Mesothelial cell of epicardium (in vitro differentiated cells): Measurements from ENCODE around the gene CD44. TPM values are rescaled to one million over a fixed set of nuclear protein-coding genes. Genes with fewer than 3 reads are reported as not detected.

Experiments used
- DNase-seq, 2 experiments: peaks; one replicate each; pipeline ENCODE4 v3.0.0; 2021; ENCODE audit warnings: low spot score in 2 of 2; ENCODE audit not compliant: unreplicated experiment in 2 of 2
- H3K27ac Mint-ChIP-seq: 2 replicates; pipeline ENCODE4 v1.8.0; 2021; ENCODE audit warnings: mixed read lengths
- H3K27me3 Mint-ChIP-seq: 2 replicates; pipeline ENCODE4 v1.8.0; 2021; ENCODE audit warnings: low read depth, mixed read lengths
- H3K36me3 Mint-ChIP-seq: 2 replicates; pipeline ENCODE4 v1.8.0; 2021; ENCODE audit warnings: mixed read lengths
- H3K4me1 Mint-ChIP-seq: 2 replicates; pipeline ENCODE4 v1.8.0; 2021; ENCODE audit warnings: mixed read lengths
- H3K4me3 Mint-ChIP-seq: 2 replicates; pipeline ENCODE4 v1.8.0; 2021; ENCODE audit warnings: mild to moderate bottlenecking, moderate library complexity, mixed read lengths
- H3K9me3 Mint-ChIP-seq: 2 replicates; pipeline ENCODE4 v1.8.0; 2021; ENCODE audit warnings: mixed read lengths
- total RNA-seq: library from RNA; stranded (reverse); gene quantifications from 3 replicates; pipeline ENCODE4 v1.2.1, GENCODE V29; 2021
- TF ChIP-seq, protein P1 (sequence below): fragments of 200-600 bp; sonication (generic); IDR thresholded peaks from one replicate; pipeline ENCODE4 v1.5.0; 2021; ENCODE audit warnings: antibody characterized with exemption; ENCODE audit not compliant: unreplicated experiment

CD44 gene
- total RNA-seq, 1 donor from 2014 or later, result 1.9 TPM

DNA sequence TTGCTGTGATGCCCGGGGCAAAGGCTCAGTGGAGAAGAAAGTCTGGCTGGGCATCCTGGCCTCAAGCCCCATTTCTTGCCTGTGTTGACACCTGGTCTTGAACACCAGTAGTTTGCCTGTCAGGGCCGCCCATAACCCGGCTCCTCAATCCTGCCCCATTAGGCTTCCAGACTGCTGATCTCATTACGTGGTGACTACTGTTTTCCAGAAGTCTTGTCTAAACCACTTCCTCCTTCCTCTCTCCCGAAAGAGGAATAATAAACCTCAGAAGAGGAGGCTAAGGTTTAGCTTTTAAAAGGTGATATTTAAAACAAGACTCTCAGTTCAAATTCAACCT lies 97.7 kb downstream of the CD44 start:
- DNase-seq, result no peak
- H3K9me3 Mint-ChIP-seq, result peaks cover 16% of the 10 kb centered on the region
- H3K4me3 Mint-ChIP-seq, result no peak overlapping the region
- H3K27me3 Mint-ChIP-seq, result peaks cover 14% of the 10 kb centered on the region
- TF ChIP-seq, protein P1, sequence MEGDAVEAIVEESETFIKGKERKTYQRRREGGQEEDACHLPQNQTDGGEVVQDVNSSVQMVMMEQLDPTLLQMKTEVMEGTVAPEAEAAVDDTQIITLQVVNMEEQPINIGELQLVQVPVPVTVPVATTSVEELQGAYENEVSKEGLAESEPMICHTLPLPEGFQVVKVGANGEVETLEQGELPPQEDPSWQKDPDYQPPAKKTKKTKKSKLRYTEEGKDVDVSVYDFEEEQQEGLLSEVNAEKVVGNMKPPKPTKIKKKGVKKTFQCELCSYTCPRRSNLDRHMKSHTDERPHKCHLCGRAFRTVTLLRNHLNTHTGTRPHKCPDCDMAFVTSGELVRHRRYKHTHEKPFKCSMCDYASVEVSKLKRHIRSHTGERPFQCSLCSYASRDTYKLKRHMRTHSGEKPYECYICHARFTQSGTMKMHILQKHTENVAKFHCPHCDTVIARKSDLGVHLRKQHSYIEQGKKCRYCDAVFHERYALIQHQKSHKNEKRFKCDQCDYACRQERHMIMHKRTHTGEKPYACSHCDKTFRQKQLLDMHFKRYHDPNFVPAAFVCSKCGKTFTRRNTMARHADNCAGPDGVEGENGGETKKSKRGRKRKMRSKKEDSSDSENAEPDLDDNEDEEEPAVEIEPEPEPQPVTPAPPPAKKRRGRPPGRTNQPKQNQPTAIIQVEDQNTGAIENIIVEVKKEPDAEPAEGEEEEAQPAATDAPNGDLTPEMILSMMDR, result no peak
- H3K36me3 Mint-ChIP-seq, result peaks cover 2% of the 10 kb centered on the region
- peaks cover 5% of the 10 kb centered on the region for H3K4me1 Mint-ChIP-seq
- H3K27ac Mint-ChIP-seq, result no peak overlapping the region

DNA sequence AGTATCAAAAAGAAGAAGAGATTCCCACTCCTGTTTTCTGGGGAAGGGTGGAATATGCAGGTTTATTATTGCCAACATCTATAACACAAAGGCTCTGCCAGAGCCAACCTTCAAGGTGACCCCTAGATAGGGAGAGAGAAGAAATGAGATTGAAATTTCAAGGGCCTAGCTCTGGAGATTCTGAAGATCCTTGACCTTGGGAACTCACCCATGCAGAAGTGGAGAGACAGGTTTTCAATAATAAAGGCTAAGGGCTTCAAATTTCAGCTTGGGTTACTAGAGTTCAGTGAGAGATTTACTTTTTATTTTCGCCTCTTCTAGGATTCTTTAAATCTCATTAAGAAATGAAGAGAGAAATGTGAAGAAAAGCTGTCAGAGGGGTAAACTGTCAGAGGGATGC lies 98.4 kb downstream of the CD44 start:
- no peak overlapping the region for H3K4me3 Mint-ChIP-seq
- no peak overlapping the region for H3K27ac Mint-ChIP-seq
- H3K27me3 Mint-ChIP-seq, result peaks cover 16% of the 10 kb centered on the region
- TF ChIP-seq, protein P1, result no peak
- DNase-seq, result no peak
- peaks cover 2% of the 10 kb centered on the region for H3K36me3 Mint-ChIP-seq
- peaks cover 16% of the 10 kb centered on the region for H3K9me3 Mint-ChIP-seq
- peaks cover 5% of the 10 kb centered on the region for H3K4me1 Mint-ChIP-seq

DNA sequence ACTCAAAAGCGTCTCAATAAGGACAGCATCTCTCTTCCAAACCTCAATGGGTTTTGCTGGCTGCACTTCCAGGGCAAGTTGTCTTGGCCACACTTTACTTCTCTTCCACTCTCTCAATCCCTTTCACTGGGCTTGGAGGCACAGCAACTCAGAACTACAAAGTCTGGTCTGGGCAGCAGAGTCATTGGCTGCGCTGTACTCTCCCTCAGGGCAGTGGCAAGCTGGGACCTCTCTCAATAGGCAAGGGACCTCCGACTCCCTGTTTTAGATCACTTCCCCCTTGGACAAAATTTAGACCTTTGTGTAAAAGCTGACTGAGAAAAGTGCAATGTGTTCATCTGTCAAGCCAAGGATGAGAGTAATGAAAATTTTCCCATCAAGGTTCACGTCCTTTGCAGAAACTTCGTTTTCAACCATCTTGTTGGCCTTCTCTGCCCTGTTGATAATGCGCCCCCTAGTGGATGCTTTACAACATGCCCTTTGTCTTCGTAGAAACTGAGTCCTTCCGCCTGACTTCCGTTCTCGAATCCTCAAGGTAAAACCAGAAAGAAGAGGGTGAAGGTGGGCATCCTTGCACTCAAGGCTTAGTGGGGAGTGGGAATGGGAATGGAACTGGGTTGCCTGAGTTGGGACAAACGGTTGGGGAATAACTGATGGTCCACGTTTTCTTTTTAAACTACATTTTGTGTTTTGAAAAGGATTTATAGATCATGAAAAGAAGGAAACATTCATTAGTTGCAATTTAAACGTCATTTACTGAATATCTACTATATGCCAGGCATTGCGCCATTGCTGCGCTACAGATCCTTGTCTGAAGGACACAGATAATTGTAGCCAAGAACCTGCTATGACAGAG lies 99.1 kb downstream of the CD44 start:
- TF ChIP-seq, protein P1, result peak; percentile 90
- H3K4me3 Mint-ChIP-seq, result no peak overlapping the region
- no peak overlapping the region for H3K27ac Mint-ChIP-seq
- DNase-seq, result no peak
- peaks cover 16% of the 10 kb centered on the region for H3K9me3 Mint-ChIP-seq
- peaks cover 5% of the 10 kb centered on the region for H3K4me1 Mint-ChIP-seq
- H3K27me3 Mint-ChIP-seq, result peaks cover 16% of the 10 kb centered on the region
- peaks cover 2% of the 10 kb centered on the region for H3K36me3 Mint-ChIP-seq

DNA sequence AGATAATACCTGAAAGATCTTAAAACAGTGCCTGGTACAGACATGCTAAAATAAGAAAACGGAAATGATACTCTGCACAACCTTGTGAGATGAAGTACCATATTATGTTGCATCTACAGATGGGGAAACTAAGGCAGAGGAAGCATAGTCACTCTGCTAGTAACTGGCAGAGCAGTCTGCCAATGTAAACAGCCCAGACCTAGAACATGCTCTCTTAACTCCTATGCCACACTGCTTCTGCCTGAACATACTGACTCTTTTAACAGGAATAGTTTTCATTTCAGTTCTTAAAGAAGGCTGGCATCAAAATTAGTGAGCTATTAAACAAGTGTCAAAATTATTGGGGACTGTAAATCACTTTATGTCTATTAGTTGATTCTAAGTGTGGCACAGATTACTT lies 99.9 kb downstream of the CD44 start:
- no peak for DNase-seq
- Mint-ChIP-seq H3K27me3 (peaks cover 16% of the 10 kb centered on the region), H3K27ac (no peak overlapping the region), H3K36me3 (peaks cover 2% of the 10 kb centered on the region), H3K4me1 (peaks cover 5% of the 10 kb centered on the region), H3K4me3 (no peak overlapping the region), H3K9me3 (peaks cover 13% of the 10 kb centered on the region)
- TF ChIP-seq, protein P1, result no peak

GRCh38 chr11:35239471-35240075 lies 100.6 kb downstream of the CD44 start:
- H3K9me3 Mint-ChIP-seq, result peaks cover 9% of the 10 kb centered on the region
- H3K4me1 Mint-ChIP-seq, result peaks cover 5% of the 10 kb centered on the region
- peaks cover under 1% of the 10 kb centered on the region for H3K36me3 Mint-ChIP-seq
- H3K27ac Mint-ChIP-seq, result no peak overlapping the region
- TF ChIP-seq, protein P1, result no peak
- H3K4me3 Mint-ChIP-seq, result no peak overlapping the region
- no peak for DNase-seq
- peaks cover 16% of the 10 kb centered on the region for H3K27me3 Mint-ChIP-seq
